ENCODE results near the gene OR8D2.

OR8D2 gene

GRCh38 chr11:124320097-124320496 lies at the start of gene OR8D2:
OR8D2 (minus strand) TSS chr11:124320197; CDS start chr11:124320197, 0 bp downstream.
- no peak for DNase-seq

GRCh38 chr11:124359566-124359965 lies 39.6 kb upstream of the OR8D2 start:
- DNase-seq: no peak

- no peak for DNase-seq
Observed at GRCh38 chr11:124346311-124346955, 26.4 kb upstream of the OR8D2 start.

- DNase-seq: no peak
Observed at GRCh38 chr11:124344346-124344745, 24.3 kb upstream of the OR8D2 start.

GRCh38 chr11:124340142-124340447 lies 20.1 kb upstream of the OR8D2 start:
- no peak for DNase-seq

GRCh38 chr11:124339396-124340141 lies 19.6 kb upstream of the OR8D2 start:
- DNase-seq: no peak

GRCh38 chr11:124331873-124332272 lies 11.9 kb upstream of the OR8D2 start:
- no peak for DNase-seq

- DNase-seq: peak; percentile 0
Observed at GRCh38 chr11:124329787-124330478, 9.9 kb upstream of the OR8D2 start.

- DNase-seq: no peak
Observed at GRCh38 chr11:124327775-124328174, 7.8 kb upstream of the OR8D2 start.

- no peak for DNase-seq
Observed at GRCh38 chr11:124322356-124322755, 2.4 kb upstream of the OR8D2 start.

GRCh38 chr11:124315052-124315451 lies 4.9 kb downstream of the OR8D2 start:
- DNase-seq: no peak

GRCh38 chr11:124313849-124314248 lies 6.1 kb downstream of the OR8D2 start, which contains the start of gene OR8D1:
OR8D1 (minus strand) TSS chr11:124313949; CDS start chr11:124310766, 3,183 bp downstream.
- DNase-seq: no peak

GRCh38 chr11:124313131-124313530 lies 6.9 kb downstream of the OR8D2 start:
- DNase-seq: no peak

GRCh38 chr11:124311670-124312069 lies 8.3 kb downstream of the OR8D2 start:
- no peak for DNase-seq

GRCh38 chr11:124311269-124311668 lies 8.7 kb downstream of the OR8D2 start:
- DNase-seq: no peak

GRCh38 chr11:124310721-124311120 lies 9.3 kb downstream of the OR8D2 start:
- DNase-seq: no peak

GRCh38 chr11:124307093-124307492 lies 12.9 kb downstream of the OR8D2 start:
- DNase-seq: no peak

- no peak for DNase-seq
Observed at GRCh38 chr11:124302347-124303125, 17.5 kb downstream of the OR8D2 start.

GRCh38 chr11:124301548-124301947 lies 18.4 kb downstream of the OR8D2 start:
- no peak for DNase-seq

- DNase-seq: no peak
Observed at GRCh38 chr11:124297921-124298320, 22.1 kb downstream of the OR8D2 start.

GRCh38 chr11:124296016-124296415 lies 24.0 kb downstream of the OR8D2 start:
- DNase-seq: no peak

GRCh38 chr11:124294687-124295086 lies 25.3 kb downstream of the OR8D2 start:
- DNase-seq: no peak

Measured in CD4-positive, alpha-beta T cell treated with Interleukin-12 subunit alpha and Interleukin-12 subunit beta, for 1 hour (primary cell).